Measurements from ENCODE around the gene PRDM2.

The PRDM2 gene

GRCh38 chr1:13851726-13852125, 151.7 kb downstream of the PRDM2 start:
- no peak for DNase-seq (ENCODE audit: low spot score)

- DNase-seq (ENCODE audit: low spot score), result no peak
These were observed 155.6 kb downstream of the PRDM2 start for GRCh38 chr1:13855554-13855953.

- DNase-seq (ENCODE audit: low spot score), result no peak
These were observed 160.0 kb downstream of the PRDM2 start for GRCh38 chr1:13860031-13860430.

DNA sequence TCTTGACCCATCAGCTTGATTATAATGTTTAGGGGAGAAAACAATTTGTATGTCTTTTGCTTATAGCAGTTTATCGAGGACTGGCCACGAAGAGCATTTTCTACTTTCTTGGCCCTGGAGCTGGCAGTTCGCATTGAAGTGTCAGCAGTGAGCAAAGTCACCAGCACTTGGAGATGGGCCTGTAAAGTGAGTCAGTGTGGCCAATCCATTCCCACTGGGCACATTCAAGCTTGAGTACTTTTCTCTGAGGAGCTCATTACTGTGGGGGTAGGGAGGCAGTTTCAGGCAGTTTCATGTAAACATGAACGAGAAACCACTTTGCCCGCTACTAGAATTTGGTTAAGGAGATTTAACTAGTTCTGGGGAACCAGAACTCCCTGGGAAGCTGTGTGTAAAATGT, 164.8 kb downstream of the PRDM2 start:
- DNase-seq (ENCODE audit: low spot score), result no peak

DNA sequence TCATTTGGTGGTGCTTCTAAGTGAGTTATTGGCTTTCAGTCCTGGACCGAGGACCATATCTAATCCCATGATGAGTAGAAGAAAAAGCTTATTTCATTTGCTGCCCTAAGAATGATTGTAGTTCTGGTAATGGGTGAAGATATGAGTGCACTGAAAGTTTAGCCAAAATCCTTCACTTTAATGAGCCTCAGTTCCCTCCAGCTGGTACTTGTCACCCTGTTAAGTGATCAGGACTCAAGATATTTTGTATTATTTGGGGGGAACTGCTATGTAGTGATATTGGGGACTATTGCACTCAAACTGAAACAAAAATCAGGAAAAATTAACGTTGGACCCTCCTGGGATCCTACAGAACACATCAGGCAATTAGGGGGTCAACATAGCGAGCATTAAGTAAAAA, 165.9 kb downstream of the PRDM2 start:
- DNase-seq (ENCODE audit: low spot score), result no peak

DNA sequence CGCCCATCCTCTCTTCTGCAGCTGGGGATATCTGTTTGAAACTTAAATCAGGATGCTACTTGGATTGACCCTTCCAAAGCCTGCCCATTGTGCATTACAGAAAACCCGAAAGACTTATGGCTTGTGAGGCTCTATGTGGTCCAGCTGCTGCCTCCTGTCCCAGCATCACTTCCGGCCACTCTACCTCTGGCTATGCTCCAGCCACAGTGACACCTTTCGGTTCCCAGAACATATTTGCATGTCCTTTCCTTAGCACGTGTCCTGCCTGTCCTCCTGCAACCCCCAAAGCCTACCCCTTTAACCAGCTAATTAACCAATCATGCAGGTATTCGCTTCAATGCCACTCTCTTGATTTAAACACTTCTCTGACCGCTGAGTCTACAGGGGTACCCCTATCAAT, 167.6 kb downstream of the PRDM2 start:
- no peak for DNase-seq (ENCODE audit: low spot score)

DNA sequence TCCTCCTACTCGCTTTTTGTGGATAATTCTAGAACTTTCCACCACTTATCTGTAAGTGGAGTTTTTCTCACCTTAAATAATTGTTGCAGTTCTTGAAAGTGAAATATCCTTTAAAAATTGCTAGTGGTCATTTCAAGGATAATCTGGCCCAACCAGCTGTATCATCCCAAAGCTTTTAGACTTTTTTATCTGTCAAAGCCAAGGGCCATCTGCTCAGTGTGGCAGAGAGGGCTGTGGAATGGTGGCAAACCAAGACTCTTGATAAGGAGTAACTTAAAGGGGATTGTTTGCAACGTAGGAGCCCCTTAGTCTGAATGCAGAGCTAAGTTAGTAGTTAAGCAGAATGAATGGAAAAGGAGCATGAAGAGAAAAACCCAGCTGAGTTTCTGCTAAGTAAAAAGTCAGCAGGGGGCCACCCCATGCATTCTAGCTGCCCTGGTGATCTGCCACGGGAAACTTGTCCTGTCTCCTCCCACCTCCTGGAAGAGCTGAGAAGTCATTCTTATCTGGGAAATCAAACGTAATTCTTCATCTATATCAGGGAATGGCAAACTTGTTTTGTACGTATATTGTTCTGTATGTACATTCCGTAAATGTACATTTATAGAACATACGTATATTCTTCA, 169.3 kb downstream of the PRDM2 start:
- no peak for DNase-seq (ENCODE audit: low spot score)

GRCh38 chr1:13871413-13871812, 171.4 kb downstream of the PRDM2 start:
- no peak for DNase-seq (ENCODE audit: low spot score)

DNA sequence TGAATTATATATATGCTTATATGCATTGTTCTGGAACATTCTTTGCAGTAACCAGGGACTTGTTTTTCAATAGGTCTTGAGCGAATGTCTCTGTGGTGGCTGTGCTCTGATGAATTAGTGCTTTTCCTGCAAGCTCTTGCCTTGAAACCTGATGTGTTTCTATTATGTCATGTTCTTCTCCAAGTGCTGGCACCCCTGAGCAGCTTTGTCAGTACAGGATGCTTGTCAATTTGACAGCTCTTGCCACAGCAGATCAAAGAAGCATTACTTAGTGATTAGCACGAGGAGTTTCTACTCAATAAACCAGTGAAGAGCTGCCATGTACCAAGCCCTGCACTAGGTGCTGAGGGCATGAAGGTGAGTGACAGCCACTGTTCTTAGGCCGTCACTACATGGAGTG, 171.9 kb downstream of the PRDM2 start:
- no peak for DNase-seq (ENCODE audit: low spot score)

DNA sequence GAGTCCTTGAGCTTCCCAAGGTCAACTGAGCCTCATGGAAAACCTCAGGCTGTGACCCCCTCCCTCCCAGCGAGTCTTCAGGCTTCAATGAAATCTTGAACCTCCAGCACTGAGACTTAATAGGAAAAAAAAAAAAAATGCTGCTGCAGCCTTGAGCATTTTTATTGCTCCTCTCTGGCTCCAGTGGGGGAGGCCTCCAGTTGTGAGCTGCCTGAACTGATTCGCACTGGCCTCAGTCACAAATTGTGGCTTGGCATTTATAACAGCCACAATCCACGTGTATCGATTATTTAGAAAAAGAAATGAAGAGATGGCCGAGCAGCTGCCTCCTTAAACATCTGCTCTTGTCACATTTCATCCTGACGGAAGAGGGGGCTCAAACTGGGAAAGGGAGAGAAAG, 173.0 kb downstream of the PRDM2 start:
- DNase-seq (ENCODE audit: low spot score), result no peak
